Measurements from ENCODE around the gene PPTC7.
"Not testable (repeated sequence)": the region's sequence is repeated elsewhere in the genome, so short reads cannot be mapped to it uniquely, and the experiment has no call there.

Gene PPTC7

DNA sequence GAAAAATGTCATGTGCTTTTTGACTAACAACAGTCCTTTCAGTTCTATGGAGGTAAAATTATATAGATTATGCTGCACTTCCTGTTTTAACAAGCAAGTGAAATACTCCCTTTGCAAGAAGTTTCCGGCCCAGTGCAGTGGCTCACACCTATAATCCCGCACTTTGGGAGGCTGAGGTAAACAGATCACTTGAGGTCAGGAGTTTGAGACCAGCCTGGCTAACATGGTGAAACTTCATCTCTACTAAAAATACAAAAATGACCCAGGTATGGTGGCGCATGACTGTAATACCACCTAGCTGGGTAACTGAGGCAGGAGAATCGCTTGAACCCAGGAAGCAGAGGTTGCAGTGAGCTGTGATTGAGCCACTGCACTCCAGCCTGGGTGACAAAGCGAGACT lies 20.7 kb downstream of the PPTC7 start:
- peak; percentile 35 for FAIRE-seq
- not testable (repeated sequence) for DNase-seq (ENCODE audit: insufficient read length, low spot score)

DNA sequence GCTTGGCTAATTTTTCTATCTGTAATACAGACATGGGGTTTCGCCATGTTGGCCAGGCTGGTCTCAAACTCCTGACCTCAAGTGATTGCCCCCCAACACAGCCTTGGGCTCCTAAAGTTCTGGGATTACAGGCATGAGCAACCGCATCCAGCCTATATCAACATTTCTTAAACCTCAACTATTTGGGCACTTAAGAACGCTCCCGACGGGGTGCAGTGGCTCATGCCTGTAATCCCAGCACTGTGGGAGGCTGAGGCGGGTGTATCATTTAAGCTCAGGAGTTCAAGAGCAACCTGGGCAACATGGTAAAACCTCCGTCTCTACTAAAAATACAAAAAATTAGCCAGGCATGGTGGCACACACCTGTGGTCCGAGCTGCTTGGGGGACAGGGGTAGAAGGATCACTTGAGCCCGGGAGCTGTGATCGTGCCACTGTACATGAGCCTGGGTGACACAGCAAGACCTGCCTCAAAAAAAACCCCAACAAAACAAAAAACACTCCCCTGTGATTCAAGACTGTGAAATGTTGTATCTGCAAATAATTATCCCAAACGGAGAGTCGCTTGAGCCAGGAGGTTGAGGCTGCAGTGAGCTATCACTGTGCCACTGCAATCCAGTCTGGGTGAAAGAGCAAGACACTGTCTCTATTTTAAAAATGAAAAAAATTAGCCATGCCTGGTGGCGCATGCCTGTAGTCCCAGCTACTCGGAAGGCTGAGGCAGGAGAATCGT lies 21.5 kb downstream of the PPTC7 start:
- DNase-seq (ENCODE audit: insufficient read length, low spot score) (no peak), FAIRE-seq (no peak)

DNA sequence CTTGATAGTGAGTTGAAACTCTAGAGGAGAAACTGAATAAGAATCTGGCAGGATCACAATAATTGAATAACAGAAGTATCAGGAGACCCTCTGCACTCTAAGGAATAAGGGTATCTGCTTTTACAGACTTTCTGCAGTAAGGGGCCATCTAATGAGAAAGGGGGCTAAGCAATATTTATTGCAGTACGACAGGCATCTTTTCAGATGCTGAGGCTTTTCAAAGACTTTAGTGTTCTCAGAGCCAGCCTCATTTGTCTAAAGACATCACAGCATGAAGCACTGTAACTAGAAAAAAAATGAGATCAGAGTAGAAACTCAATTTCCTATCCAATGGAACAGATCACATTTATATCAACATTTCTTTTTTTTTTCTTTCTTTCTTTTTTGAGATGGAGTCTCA lies 22.2 kb downstream of the PPTC7 start:
- FAIRE-seq: no peak

DNA sequence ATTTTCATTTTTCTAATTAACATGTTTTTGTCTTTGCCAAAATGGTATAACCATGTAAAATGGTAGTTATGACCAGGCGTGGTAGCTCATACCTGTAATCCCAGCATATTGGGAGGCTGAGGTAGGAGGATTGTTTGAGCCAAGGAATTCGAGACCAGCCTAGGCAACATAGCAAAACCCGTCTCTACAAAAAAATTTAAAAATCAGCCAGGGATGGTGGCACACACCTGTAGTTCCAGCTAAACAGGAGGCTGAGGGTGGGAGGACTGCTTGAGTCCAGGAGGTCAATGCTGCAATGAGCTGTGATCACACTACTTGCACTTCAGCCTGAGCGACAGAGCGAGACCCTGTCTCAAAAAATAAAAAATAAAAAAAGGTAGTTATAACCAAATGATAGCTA lies 23.1 kb downstream of the PPTC7 start:
- DNase-seq (ENCODE audit: insufficient read length, low spot score) (no peak), FAIRE-seq (no peak)

More for the DNA sequence above, 22.2 kb downstream of the PPTC7 start:
- no peak for DNase-seq (ENCODE audit: insufficient read length, low spot score)

DNA sequence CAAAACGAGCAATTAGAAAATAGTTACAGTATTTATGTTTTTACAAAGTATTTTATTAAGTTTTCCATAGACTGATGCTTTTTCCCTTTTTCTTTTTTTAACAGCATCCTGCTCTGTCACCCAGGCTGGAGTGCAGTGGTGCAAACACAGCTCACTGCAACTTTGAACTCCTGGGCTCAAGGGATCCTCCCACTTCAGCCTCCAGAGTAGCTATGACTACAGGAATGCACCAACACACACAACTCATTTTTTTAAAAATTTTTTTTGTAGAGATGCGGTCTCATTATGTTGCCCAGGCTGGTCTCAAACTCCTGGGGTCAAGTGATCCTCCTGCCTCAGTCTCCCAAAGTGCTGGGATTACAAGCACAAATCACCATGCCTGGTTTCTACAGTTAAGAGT lies 24.2 kb downstream of the PPTC7 start:
- DNase-seq (ENCODE audit: insufficient read length, low spot score); FAIRE-seq: not testable (repeated sequence)

DNA sequence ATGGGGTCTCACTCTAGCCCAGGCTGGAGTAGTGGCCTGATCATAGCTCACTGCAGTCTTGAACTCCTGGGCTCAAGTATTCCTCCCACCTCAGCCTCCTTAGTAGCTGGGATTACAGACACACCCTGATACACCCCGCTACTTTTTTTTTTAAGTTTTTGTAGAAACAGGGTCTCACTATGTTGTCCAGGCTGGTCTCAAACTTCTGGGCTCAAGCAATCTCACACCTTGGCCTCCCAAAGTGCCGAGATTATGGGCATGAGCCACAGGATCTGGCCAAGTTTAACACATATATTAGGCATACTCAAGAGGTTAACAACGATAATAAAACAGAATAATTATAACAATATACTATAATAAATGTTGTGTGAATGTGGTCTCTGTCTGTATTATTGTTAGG lies 25.8 kb downstream of the PPTC7 start:
- no peak for FAIRE-seq
- DNase-seq (ENCODE audit: insufficient read length, low spot score): no peak

DNA sequence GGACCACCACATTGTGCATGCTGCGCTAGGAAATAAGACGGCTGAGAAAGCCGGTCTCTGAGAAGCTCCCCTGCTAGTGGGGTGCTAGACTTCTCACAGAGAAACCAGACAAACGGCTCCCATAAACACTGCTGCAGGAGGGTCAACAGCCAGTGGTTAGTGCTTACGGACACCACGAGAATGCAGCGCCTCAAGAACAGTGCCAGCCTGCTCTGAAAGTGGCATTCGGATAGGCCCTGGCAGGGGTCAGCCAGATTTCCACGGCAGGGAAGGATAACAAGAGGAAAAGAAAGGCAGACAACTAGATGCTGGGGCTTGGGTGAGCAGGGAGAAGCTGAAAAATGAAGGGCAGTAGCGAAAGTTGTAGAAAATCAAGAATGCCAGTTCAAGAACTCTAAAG lies 26.4 kb downstream of the PPTC7 start:
- DNase-seq (ENCODE audit: insufficient read length, low spot score) (no peak), FAIRE-seq (no peak)

DNA sequence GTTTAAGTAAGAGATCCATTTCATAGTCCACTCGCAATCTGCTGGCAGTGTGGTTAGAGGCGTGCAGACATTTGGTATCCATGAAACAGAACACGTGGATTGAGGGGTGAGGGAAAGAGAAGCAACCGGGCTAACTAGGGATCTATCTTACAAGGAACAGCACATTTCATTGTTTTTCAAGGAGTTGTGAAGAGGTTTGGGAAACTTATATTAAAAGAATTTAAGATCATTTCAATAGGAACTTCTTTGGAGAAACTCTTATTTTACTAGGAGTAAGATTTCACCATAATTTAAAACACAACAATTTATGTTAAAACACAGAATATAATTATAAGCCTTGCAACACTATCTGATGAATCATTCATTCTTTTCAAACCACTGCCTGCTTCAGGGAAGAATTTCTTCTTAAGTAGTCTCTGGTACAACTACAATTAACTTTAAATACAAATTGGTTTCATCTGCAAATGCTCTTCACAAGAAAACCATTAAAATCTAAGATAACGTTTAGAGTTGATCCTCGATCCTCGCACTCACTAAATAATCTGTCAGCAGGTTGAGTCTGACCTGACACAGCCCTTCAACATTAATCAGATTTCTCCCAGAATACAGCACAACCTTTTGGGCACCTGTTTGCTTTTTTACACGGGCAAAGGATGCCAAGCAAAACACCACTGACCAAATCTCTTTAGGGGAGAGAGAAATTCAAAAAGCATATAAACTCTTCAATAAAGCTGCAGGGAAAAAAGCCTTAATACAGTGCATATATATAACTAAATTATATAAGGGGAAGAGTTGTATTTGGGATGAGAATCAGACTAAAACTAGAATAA lies 27.3 kb downstream of the PPTC7 start:
- FAIRE-seq: no peak
- no peak for DNase-seq (ENCODE audit: insufficient read length, low spot score)

DNA sequence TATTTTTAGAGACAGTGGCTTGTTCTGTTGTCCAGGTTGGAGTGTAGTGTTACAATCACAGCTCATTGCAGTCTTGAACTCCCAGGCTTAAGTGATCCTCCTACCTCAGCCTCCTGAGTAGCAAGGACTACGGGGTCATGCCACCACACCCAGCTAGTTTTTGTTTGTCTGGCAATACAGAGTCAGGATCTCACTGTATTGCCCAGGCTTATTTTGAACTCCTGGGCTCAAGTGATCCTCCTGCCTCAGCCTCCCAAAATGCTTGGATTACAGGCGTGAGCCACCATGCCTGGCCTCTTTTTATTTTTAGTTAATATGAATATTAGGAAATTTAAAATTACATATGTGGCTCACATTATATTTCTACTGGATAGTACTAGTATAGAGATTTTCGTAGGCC lies 28.9 kb downstream of the PPTC7 start:
- DNase-seq (ENCODE audit: insufficient read length, low spot score) (no peak), FAIRE-seq (no peak)

DNA sequence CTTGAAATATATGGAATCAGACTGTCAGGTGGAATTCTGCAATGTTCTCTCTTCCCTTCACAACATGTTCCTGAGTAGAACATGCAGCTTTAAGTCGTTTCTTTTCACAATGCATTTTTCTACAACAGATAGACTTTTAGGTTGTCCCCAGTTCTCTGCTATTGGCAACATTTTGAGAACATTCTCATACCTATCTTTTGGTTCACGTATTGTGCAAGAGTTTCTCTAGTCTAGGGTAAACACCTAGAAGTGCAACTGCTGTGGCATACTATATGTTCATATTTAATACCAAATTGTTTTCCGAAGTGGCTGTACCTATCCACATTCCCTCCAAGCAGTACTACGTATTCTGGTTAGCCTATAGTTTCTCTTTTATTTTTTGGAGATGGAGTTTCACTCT lies 32.1 kb downstream of the PPTC7 start:
- FAIRE-seq (no peak), DNase-seq (ENCODE audit: insufficient read length, low spot score) (no peak)

DNA sequence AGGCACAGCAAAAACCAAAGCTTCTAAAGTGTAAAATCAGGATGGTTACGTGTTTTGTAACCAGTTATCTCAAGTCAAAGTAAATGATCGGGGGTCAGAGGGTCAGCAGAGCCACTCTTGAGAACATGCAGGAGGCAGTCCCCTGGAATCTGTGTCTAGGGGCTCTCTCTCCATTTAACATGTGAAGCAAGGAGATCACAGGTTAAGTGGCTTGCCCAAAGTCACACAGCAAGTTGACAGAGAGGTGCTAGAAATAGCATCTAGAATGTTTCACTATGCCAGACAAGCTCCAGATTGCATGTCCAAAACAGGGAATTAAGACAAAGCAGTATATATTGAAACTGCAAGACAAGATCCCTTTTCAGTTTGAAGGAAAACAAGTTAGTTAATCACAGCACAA lies 33.4 kb downstream of the PPTC7 start:
- no peak for DNase-seq (ENCODE audit: insufficient read length, low spot score)
- no peak for FAIRE-seq

DNA sequence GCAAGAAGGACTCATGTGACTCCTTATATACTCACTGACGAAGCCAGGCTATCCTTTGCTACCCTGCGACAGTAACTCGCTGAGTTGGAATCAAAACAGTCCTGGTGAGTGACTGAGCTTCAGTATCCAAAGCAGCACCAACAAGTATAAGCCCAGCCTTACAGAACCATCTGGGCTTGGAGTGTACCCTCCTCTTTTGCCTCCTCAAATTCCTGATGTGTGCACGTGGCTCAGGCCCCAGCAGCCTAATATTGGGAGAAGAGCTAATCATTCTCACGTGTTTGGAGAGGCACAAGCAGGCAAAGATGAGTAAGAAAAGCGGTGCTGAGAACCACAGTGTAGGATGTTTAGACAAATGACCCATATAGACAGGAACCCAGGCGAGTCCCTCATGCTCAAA lies 34.4 kb downstream of the PPTC7 start:
- FAIRE-seq (no peak), DNase-seq (ENCODE audit: insufficient read length, low spot score) (no peak)

DNA sequence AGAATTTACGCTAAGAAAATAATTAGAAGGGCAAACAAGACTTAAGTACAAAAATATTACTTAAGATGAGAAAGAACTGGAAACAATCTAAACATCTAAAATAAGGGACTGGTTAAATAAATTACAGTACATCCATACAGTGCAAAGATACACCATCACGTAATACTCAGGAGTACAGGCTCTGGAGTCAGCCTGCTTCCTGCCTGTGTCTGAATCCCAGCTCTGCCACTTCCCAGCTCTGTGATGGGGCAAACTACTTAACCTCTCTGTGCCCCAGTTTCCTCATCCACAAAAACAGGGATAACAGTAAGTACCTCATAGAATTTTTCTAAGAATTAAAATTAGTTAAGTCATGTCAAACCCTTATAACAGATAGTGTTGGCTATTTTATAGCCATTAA lies 36.0 kb downstream of the PPTC7 start:
- DNase-seq (ENCODE audit: insufficient read length, low spot score): no peak
- FAIRE-seq: no peak

DNA sequence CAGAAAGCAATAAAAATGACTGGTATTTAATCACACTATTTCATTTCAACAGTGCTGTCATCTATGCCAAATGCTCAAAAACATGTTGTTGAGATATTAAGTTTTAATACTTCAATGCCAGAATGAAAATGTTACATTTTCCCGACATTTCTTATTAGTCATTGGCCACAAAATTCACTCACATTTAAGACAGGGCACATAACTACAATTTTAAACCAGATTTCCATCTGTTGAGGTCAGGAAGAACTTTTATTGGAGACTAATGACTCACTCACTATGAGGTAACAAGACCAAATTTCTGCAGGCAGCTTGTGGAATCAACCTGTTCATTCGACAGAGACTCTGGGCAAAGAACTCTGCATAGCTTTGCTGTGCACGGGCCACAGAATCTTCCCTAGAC lies 36.8 kb downstream of the PPTC7 start:
- DNase-seq (ENCODE audit: insufficient read length, low spot score): no peak
- FAIRE-seq: no peak

DNA sequence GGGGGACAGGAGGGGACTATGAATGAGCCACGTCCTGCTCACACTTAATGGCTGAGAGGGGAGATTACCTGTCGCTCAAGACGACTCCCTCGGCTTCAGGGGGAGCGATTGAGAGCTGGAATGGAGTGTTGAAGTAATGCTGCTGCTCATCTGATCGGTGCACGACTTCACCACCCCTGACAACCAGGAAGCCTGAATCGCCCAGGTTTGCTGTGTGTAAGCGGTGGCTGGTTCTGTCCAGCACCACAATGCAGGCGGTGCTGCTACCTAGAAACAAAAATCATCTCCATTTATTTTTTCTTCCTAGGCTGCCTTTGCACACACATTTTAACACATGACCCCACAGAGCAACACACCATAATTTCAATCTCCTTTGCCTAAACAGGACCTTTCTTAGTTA lies 37.3 kb downstream of the PPTC7 start:
- FAIRE-seq: no peak
- DNase-seq (ENCODE audit: insufficient read length, low spot score): no peak

DNA sequence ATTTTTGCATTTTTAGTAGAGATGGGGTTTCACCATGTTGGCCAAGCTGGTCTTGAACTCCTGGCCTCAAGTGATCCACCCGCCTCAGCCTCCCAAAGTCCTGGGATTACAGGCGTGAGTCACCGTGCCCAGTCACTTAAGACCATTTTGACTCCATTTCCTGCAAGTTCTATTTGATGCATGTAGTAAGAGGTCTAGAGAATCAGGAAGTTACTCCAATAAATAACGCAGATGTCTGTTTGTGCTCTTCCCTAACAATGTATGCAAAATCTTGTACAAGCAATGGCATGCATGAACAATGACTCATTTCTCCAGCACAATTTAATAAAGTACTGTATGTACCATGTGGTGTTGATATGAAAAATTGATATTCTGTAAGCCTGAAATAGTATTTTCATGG lies 37.9 kb downstream of the PPTC7 start:
- not testable (repeated sequence) for FAIRE-seq; DNase-seq (ENCODE audit: insufficient read length, low spot score)

DNA sequence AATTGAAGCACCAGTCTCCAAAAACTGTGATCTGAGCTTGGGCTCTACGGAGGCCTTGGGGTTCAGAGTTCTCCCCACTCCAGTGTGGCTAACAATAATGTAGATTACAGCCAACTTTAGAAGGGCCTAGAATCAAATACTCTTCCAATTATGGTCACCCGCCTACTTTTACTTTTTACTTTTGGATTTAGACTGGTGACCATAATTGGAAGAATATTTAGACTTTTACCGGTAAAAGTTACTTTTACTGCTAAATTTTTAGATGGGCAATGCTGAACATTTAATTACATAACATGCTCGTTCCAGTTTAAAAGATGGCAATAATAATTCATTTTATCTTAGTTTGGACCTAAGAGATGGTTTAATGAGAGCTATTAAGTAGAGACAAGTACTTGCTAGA lies 39.2 kb downstream of the PPTC7 start:
- no peak for DNase-seq (ENCODE audit: insufficient read length, low spot score)
- FAIRE-seq: no peak

DNA sequence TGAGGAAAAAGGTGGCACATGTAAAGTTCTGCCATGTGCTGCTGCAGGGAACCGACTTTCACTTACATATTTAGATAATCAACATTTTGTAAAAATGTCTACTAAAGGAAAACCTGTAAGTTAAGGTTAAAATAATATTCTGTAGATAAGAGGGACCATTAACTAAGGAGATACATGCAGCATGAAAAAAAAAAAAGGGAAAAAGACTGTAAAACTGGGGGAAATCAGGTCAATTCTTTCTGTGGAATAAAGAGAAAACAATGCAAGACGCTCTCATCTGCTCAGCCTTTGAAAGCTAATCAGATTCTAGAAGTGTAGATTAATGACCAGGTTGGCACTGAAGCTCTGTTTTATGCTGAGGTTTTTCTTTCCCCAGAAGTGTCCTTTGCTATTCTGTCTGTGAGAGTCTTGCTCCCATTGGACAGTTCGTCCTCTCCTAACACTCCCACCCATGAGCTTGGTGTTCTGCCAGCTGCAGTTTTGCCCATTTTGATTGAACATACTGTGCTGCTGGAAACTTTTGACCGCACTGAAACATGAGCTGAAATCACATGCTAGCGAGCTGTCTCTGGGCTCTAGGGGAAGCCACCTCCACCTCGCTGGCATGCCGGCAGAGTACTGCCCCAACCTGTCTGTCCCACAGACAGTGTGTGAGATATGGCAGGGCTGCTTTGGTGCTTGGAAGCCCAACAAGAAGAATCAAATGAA lies 39.7 kb downstream of the PPTC7 start:
- FAIRE-seq (no peak), DNase-seq (ENCODE audit: insufficient read length, low spot score) (no peak)

DNA sequence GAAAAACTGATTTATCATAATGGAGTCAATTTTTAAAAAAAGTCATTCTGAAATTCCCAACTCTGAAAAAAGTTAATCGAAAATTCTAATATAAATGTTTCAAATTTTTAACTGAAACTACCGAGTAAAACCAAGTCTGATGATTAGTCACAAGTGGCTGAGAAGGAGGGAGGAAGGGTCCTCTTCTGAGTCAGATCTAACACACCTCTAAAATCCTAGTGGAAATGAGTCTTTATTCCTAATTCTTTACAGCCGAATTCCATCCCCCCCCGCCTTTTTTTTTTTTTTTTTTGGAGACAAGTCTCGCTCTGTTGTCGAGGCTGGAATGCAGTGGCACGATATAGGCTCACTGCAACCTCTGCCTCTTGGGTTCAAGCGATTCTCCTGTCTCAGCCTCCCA lies 43.1 kb downstream of the PPTC7 start:
- DNase-seq (ENCODE audit: insufficient read length, low spot score) (no peak), FAIRE-seq (no peak)

DNA sequence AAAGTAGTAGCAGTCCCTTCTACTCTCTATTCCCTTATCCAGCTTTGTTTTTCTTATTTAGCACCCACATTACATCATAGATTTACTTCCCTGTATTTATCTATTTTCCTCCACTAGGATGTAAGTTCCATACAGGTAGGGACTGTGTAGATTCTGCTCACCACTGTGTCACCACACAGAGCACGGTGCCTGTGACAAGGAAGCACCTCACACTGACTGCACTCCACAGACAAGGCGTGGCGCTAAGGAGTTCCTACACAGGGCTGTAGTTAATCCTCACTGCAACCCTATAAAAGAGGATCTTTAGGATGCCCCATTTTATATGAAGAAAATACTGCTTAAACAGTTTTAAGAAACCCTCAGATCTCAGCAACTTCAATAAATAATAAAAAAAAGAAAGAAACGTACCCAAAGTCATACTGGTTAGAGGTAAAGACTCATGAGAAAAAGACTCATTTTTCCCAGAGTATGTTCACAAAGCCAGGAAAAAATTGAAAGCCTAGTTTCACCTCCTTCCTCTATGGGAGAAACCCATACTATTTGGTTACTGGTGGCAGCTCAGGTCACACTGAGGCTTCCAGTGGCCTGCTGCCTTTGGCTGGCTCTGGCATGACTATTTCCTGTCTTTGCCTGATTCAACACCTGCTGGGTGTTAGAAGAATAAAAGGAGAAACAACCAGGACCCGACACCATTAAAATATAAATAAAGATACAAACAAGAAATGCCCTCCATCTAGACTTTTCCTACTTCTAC lies 44.1 kb downstream of the PPTC7 start:
- DNase-seq (ENCODE audit: insufficient read length, low spot score) (no peak), FAIRE-seq (no peak)
